Cardiac muscle cell (in vitro differentiated cells and primary cell): ENCODE results near the gene POLL. TPM values are rescaled to one million over a fixed set of nuclear protein-coding genes. Genes with fewer than 3 reads are reported as not detected.
A peak's percentile ranks its signal among the peaks of the same experiment; 100 is the strongest.

Experiments used
- DNase-seq, 2 donors: peaks; one replicate each; pipeline versions ENCODE4 v3.0.0 to v3.0.0-alpha.2; 2010 to 2017; ENCODE audit warnings: low read depth in 1 of 2, low spot score in 1 of 2
- H3K27ac ChIP-seq: fragments of 200-600 bp; sonication (generic); 2 replicates; pipeline ENCODE4 v1.5.1; 2016
- H3K27me3 ChIP-seq: fragments of 200-600 bp; sonication (generic); 2 replicates; pipeline ENCODE4 v1.6.0; 2016; ENCODE audit warnings: control low read depth
- H3K36me3 ChIP-seq: fragments of 200-600 bp; sonication (generic); 2 replicates; pipeline ENCODE4 v1.5.1; 2016; ENCODE audit warnings: control low read depth
- H3K4me1 ChIP-seq: fragments of 200-600 bp; sonication (generic); 2 replicates; pipeline ENCODE4 v1.8.1; 2017; ENCODE audit warnings: low read depth, mild to moderate bottlenecking, mixed run types
- H3K4me3 ChIP-seq: fragments of 200-600 bp; sonication (generic); 2 replicates; pipeline ENCODE4 v1.5.1; 2016; ENCODE audit warnings: mild to moderate bottlenecking
- H3K9me3 ChIP-seq: fragments of 200-600 bp; sonication (generic); 2 replicates; pipeline ENCODE4 v1.5.1; 2017; ENCODE audit warnings: low read depth, mild to moderate bottlenecking, control low read depth
- polyA plus RNA-seq: library from polyadenylated mRNA; unstranded; fragments of >200 nt; fragmentation: Nextera tagmentation; extraction: Ambion mirVana; gene quantifications from 2 replicates; pipeline ENCODE4 v1.2.1, GENCODE V29; 2016
- total RNA-seq: library from RNA; depleted of rRNA; stranded (reverse); fragments of >200 nt; gene quantifications from 2 replicates; pipeline ENCODE4 v1.2.3, GENCODE V29; 2016
- TF ChIP-seq, protein P1 (sequence below): IDR thresholded peaks from 2 replicates; pipeline ENCODE4 v1.5.1; 2012; ENCODE audit warnings: low read depth, mild to moderate bottlenecking, low read length

Gene POLL
- total and polyA plus RNA-seq, 2 experiments from 2014 or later: 27.6 to 41.7 TPM

DNA sequence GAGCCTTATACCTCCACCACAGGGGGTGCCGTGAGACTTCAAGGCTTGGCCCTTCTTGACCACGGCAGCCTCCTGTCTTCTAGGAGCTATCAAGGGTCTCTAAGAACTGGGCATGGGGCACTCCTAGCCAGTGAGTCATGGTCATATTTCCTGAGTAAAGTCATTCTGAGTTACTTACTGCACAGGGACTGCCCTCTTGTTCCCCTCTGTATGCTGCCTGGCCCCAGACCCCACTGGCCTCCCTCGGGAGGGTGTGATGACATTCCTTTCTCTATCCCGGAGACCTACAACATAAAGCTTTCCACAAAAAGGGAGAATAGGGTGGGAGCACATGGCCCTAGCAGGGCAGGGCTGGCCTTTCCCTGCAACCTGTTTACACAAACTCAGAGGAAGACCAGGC is 21.4 kb upstream of the POLL start:
- H3K27me3 ChIP-seq: no peaks in the 10 kb centered on the region
- TF ChIP-seq, protein P1, sequence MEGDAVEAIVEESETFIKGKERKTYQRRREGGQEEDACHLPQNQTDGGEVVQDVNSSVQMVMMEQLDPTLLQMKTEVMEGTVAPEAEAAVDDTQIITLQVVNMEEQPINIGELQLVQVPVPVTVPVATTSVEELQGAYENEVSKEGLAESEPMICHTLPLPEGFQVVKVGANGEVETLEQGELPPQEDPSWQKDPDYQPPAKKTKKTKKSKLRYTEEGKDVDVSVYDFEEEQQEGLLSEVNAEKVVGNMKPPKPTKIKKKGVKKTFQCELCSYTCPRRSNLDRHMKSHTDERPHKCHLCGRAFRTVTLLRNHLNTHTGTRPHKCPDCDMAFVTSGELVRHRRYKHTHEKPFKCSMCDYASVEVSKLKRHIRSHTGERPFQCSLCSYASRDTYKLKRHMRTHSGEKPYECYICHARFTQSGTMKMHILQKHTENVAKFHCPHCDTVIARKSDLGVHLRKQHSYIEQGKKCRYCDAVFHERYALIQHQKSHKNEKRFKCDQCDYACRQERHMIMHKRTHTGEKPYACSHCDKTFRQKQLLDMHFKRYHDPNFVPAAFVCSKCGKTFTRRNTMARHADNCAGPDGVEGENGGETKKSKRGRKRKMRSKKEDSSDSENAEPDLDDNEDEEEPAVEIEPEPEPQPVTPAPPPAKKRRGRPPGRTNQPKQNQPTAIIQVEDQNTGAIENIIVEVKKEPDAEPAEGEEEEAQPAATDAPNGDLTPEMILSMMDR: no peak
- peaks cover 18% of the 10 kb centered on the region for H3K36me3 ChIP-seq
- no peaks in the 10 kb centered on the region for H3K9me3 ChIP-seq
- no peak overlapping the region for H3K4me3 ChIP-seq
- no peak overlapping the region for H3K27ac ChIP-seq
- H3K4me1 ChIP-seq: peaks cover 8% of the 10 kb centered on the region
- no peak for DNase-seq

DNA sequence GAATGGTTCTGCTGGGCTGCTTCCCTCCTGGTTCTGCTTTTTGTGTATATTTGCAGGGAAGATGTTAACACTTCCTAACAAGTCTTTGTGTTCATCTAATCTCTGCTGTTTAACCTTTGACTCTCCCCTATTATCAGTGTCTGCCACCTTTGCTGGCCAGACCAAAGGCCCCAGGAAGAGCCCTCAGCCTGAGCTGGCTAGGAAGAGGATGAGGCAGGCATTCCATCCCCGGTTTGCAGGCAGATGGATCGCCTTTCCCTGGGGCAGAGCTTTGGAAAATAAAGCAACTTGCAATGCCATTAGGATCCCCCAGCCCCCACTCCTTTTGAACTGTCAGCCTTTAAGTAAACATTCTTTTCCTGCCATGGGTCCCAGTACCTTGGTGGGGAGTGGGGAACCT is 19.1 kb upstream of the POLL start:
- Histone ChIP-seq H3K9me3 (no peaks in the 10 kb centered on the region), H3K4me3 (no peak overlapping the region), H3K4me1 (peaks cover 8% of the 10 kb centered on the region), H3K36me3 (peaks cover 18% of the 10 kb centered on the region), H3K27ac (peak overlapping the region; percentile 51), H3K27me3 (no peaks in the 10 kb centered on the region)
- no peak for DNase-seq
- TF ChIP-seq, protein P1: no peak

DNA sequence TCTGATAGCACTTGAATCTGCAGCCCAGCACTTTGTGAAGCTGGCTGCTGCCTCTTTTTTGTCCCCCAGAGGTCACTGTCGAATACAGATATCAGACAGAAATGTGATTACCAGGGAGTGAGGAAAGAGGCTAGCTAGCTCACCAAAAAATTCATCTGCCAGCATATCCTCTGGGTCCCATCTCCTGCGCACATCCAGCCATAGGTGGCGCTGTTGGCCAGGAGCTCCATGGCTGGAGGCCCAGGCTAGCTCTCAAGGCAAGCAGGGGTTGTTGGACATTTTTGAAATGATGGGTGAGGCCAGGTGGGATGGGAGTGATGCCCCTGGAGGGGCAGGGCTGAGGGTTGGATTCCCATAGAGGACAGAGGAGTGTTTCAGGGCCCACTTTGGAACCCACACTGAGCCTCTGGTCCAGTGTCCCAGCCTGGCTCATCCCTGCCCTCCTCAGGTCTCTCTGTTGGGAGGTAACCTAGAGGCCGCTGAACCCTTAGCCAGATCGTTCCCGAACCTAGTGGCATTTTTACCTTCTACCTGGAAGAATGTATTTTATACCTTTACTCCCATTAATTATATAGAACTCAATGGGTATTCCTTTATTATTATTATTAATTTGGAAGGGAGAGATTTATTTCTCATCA is 14.8 kb upstream of the POLL start:
- Histone ChIP-seq H3K27ac (no peak overlapping the region), H3K27me3 (no peaks in the 10 kb centered on the region), H3K4me1 (peaks cover 19% of the 10 kb centered on the region), H3K4me3 (no peak overlapping the region), H3K9me3 (no peaks in the 10 kb centered on the region), H3K36me3 (no peaks in the 10 kb centered on the region)
- peak; percentile 70 to 91 for DNase-seq
- TF ChIP-seq, protein P1: peak; percentile 83

DNA sequence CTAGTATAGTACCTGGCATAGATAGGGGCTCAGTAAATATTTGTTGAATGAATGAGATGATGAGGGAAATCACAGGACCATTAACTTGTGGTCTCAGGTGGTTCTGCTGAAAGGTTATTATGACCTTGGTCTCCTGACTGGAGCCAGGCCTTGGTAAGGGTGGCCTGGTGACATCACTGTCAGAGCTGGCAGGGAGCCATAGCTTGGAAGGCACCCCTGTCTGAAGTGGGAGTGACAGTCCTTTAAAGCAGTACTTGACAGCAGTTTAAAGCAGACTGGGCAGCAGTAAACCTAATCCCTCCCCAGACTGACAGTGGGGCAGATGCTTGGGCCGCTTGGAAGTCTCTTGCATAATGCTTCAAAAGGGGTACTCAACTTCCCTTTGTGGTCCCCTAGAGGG is 13.5 kb upstream of the POLL start:
- Histone ChIP-seq H3K36me3 (peaks cover 3% of the 10 kb centered on the region), H3K27me3 (no peaks in the 10 kb centered on the region), H3K9me3 (no peaks in the 10 kb centered on the region), H3K4me1 (peaks cover 11% of the 10 kb centered on the region), H3K27ac (no peak overlapping the region), H3K4me3 (no peak overlapping the region)
- TF ChIP-seq, protein P1: no peak
- DNase-seq: peak in 1 of 2 donors; percentile 58

DNA sequence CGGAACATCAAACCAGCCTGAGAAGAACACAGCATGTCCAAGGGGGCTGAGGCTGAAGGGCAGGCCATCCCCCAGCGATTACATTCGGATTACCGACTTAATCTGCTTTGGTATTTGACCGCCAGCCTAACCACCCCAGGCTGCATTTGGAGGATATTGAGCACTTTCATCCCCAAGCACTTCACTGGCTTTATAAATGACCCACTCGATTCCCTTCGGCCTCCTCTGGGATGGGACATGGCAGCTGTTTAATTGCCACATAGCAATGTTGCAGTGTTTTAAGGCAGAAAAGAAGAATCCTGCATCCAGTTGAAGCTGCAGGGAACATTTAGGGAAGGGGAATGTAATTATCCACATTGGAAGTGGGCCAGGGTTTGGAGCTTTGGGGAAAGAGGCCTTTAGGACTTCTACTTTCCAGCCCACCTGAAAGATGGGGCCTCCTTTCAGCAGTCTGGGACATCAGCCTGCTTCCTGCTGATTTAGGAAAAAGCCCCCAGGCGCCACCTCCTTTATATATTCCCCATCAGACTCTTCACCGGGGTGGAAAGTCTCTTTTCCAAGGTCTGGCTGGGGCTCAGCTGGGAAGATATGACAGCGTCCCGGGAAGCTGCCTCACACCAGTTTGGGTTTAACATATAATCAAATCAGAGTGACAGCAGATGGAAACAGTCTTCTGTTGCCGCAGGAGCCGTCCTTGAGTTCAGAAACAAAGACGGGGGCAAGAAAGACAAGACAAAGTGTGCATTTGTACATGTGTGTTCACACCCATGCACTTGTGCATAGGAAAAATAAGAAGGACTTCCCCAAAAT is 9.2 kb upstream of the POLL start:
- TF ChIP-seq, protein P1: no peak
- peaks cover 3% of the 10 kb centered on the region for H3K36me3 ChIP-seq
- no peak overlapping the region for H3K4me3 ChIP-seq
- no peaks in the 10 kb centered on the region for H3K9me3 ChIP-seq
- H3K27ac ChIP-seq: no peak overlapping the region
- H3K27me3 ChIP-seq: no peaks in the 10 kb centered on the region
- peaks cover 11% of the 10 kb centered on the region for H3K4me1 ChIP-seq
- no peak for DNase-seq
